NCI-H748 (cell line): ENCODE measurements around the gene PLP2.
"Not testable (repeated sequence)": the region's sequence is repeated elsewhere in the genome, so short reads cannot be mapped to it uniquely, and the experiment has no call there.

ENCODE experiments used
- DNase-seq: peaks from one replicate; lab custom pipeline; 2025; ENCODE audit not compliant: unreplicated experiment; lab: John Stamatoyannopoulos, UW

The PLP2 gene

DNA sequence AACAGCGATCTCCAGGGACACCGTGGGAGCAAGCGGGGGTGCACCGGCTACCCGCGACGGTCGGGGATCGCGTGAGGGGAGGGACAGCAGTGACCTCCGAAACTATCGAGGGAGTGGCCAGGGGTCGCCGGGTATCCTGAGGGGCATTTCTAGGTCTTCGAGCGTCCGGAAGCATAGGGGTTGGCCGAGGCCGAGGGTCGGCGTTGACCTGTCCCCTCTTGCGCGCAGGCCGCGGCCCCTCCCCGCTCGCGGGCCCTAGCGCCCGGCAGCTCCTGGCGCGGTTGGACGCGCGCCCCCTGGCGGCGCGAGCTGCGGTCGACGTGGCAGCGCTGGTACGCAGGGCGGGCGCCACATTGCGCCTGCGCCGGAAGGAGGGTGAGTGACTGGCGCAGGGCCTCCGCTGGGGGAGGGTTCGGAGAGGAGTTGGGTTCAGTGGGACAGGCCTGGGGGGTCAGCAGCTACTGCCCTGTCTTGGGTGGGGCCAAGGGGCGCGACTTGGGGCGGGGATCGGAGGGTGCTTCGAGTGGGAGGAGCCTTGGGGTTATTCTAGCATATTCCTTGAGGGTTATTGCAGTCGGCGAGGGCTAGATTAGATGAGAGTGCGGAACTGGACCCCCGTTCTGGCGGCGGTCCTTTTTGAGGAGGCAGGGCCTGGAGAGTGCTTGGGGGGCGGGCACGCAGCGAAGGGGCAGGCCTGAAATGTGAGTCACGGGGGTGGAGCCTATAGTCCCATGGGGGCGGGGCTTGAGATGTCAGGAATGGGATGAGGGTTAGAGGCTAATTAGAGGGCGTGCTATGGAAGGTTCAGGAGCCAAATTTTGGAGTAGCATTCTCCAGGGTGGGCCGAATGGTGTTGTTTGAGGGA is 7.9 kb upstream of the PLP2 start:
- peak; percentile 81 for DNase-seq

DNA sequence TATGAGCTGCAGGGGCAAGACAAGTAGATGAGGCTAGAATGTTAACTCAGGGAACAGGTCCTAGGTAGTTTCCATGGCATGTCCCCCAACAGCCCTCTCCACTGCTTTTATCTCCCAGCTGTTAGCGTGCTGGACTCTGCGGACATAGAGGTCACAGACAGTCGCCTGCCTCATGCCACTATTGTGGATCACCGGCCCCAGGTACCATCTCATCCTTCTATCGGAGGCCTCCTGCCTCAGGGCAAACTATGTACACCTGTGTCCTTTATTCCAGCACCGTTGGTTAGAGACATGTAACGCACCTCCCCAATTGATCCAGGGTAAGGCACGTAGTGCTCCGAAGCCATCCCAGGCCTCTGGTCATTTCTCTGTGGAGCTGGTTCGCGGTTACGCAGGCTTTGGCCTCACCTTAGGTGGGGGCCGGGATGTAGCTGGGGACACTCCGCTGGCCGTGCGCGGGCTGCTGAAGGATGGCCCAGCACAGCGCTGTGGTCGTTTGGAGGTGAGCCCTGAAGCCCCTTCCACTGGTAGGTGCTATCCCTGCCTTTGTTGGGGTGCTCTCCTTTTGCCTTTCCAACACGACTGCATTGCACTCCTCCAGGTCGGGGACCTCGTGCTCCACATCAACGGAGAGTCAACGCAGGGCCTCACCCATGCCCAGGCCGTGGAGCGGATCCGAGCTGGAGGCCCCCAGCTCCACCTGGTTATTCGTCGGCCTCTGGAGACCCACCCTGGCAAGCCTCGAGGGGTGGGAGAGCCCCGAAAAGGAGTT is 6.9 kb upstream of the PLP2 start:
- DNase-seq, result no peak

DNA sequence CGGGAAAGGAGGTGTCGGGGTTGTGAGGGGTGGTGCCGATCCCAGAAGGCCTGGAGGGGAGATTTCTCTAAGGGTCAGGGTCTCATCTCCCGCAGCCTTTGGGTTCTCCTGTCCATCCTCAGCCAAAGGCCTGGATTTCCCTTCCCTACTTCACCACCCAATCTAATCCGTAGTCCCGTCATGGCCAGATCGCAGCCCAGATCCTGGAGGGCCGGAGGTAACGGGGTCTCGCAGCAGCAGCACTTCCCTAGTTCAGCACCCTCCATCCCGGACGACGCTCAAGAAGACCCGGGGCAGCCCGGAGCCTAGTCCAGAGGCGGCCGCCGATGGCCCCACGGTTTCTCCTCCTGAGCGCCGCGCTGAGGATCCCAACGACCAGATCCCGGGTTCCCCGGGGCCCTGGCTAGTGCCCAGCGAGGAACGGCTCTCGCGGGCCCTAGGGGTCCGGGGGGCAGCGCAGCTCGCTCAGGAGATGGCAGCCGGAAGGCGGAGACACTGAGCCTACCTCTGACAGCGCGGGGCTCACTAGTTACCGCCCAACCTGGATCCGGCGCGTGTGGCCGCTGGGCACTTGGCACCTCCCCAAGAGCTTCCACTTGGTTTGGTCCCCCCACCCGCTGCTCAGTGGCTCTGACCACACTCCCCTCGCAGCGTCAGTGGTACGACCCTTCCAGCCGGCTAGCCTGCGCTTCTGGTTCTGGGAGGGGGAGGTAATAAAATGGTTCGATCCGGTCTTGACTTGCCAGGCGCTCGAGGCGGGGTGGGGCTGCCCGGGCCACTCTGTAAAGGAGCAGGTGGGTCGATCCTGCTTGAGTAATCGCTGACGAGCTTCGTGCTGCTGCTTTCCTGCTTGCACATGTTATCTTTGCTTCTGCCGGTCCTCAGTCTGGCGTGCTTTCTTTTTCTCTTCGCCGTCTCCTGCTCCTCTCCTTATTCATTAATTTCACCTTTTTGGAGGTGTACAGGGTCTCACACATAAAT is 5.5 kb upstream of the PLP2 start:
- peak; percentile 97 for DNase-seq

DNA sequence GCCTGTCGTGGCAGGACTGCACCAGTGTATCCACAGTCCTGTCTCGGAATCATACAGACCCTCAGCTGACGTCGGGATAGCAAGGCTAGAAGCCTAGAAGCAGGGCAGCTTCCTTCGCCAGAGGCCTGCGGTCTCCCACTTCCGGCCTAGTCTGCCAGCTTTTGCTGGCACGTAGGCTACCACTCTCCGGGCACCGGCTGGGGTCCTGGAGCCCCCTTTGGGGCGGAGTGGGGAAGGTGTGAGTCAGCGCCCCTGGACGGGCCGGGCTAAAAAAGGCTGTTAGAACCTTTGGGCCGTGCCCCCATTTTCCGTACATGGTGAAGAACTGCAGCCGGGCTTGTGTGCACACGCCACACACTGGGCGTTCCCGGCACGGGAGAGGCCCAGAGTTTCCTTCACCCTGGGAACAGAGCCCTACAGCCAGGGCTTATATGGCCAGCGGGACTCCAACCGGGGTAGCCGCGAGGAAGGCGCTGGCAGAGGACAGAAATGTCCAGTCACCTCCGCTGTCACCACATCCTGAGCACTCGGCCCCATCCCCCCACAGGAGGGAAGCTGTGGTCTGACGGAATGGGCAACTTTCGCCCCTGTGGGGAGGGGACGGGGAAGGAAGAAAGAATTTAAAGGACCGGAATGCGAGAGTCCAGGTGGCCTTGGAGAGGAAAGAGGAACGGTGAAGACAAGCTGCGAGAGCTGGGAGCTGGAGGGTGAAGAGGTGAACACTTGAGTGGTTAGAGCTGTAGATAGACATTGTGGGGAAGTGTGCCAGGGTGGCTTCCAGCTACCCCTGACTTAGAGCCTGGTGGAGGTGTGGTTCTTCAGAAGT is 4.6 kb upstream of the PLP2 start:
- peak; percentile 48 for DNase-seq

DNA sequence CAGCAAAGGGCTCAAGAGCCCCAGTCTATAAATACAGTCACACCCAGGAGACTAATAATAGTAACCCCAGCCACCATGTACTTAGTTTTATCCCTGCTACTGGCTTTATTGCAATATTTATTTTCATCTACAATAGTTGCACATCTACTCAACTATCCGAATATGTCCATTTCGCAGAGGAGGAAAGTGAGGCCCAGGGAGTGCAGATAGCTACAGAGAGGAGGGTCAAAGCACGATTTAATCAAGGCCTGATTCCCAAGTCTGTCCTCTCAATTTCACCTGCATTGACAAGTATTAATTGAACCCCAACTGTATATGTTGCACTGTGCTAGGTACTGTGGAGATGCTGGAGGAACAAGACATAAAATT is 4.0 kb upstream of the PLP2 start:
- DNase-seq, result no peak

DNA sequence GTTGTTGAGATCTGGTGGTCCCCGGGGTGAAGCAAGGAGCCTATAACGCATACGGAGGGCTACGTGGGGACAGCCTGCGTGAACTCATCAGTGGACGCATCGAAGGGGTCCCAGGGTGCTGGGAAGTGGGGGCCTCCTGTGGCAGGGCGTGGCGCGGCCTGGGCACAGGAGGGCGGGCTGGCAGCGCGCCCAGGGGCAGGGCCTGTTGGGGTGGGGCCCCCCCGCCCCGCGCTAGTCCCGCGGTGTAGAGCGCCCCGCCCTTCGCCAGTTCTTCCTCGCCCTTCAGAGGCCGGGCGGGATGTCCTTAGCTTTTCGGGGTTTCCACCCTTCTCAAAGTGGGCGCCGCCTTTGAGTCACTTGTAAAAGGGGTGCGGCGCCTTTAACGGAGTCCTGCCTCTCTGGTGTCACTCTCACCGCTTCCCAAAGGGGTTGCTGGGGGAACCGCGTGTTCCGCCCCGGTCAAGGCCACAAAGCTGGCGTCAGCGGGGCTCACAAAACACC is 632 bp downstream of the PLP2 start:
- peak; percentile 72 for DNase-seq

DNA sequence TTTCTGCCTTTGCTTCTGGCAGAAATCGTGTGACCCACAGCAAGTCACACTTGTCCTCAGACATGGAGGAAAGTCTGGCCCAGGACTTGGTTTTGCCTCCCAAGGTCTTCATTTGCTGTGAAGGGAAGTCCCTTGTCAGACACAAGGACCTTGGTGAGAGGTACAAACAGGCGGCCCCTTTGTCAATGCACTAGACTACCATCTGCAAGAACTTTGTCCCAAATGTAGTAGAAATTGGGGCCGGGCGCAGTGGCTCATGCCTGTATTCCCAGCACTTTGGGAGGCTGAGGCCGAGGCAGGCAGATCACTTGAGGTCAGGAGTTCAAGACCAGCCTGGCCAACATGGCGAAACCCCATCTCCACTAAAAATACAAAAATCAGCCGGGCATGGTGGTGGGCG is 1.8 kb downstream of the PLP2 start:
- DNase-seq, result not testable (repeated sequence)

DNA sequence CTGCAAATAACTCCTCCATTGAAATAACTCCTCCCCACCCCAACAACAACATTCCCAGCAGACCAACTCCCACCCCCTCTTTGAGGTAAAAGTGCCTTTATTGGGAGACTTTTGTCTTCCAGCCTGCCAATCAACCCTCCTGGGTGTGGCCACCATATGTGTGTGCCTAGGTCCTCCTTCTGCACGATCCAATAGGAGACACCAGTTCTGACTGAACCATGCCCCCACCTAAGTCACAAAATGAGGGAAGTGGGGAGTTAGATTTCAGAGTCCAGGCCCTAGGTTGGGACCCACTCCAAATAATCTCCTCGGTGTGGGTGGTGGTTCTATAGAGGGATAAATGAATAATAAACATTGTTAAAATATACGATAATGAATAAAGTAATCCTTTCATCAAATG is 3.0 kb downstream of the PLP2 start:
- DNase-seq, result no peak

DNA sequence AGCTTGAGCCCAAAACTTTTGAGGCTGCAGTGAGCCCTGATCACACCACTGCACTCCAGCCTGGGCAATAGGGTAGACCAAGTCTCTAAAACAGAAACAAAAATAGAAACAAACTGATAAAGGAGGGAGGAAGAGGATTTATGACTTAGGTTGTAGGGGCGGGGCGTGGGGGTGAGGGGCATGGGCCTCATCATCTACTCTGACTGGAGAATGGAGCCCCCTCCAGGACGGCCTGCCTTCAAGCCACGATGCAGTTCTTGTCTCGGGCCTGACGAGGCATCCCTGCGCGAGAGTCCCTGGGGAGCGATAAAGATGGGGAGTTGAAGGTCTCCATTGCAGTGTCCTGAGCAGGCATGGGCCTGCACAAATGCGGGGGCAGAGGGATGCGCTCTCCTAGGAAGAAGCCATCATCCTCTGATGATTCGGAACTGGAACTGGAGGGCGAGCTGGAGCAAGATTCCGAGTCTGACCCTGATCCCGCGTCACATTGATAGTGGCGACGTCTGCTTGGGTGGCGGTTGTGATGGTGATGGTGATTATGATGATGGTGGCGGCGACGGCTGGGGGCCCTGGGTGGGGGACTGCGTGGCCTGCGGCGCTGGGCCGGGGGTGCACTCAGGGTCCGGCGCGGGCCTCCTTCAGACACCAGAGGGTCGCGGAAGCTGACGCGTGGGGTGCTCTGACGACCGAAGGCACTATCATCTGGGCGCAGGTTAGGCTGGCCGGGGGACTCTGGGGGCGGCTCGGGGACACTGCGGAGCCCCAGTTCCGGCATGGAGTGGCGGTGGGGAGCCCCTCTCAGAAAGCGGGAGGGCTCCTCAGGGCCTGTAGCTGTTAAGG is 4.0 kb downstream of the PLP2 start:
- no peak for DNase-seq

DNA sequence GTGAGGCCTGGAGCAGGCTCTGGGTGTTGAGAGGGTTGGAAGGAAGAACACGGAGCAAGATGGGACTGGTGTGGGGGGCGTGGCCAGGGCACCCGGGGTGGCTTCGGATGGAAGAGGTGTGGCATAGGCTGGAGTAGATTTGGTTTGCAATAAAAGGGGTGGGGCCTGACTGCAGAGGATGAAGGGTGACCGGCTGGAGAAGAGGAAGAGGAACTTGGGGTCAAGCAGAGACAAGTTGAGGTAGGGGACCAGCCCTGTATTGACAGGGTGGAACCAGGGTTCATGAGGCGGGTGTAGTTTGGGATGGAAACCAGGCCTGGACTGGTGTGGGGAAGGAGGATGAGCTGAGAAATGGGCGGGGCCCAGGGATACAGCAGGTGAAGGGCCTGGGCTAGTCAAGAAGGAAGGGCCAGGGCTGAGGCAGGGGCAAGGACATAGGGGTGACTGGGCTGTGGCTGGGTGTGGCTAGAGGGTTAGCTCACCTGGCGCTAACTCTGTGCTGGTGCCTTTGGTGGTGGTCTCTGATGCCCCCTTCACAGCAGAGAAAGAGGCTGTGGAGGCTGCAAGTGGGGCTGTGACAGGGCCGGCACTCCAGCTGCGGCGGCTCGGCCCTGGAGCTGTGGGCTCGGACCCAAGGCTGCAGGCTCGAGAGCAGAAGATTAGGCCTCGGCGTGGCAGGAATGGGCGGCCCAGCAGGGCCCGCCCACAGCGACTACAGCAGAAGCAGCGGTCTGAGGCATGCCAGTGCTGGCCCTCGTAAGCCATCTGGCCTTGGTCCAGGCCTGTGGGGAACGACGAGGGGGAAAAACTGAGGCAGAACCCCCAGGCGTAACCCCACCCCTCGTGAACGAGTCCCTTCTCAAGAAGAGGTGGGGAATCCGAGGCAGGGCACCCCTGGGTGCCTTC is 5.0 kb downstream of the PLP2 start:
- DNase-seq, result no peak

DNA sequence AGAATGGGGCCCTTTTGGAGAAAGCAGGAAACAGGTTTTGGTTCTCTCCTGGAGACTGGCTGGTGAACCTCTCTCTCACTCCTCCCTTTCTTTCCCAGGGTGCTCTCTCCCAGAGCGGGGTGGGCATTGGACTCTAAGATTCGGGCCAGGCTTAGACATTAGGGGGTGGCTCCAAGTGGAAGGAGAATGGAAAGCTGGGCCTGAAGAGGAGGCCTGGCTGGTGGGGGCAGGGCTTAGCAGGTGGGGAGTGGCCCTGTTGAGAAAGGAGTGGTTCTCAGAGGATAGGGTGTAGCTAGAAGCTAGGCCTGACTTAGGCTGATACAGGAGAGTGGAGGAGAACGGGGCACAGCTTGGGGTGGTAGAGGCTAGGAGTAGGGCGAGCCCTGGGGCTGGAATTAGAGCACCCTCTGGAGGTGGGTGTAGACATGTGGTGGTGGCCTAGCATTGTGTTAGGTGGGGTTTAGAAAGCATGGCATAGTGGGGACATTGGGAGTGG is 5.7 kb downstream of the PLP2 start:
- DNase-seq, result no peak

DNA sequence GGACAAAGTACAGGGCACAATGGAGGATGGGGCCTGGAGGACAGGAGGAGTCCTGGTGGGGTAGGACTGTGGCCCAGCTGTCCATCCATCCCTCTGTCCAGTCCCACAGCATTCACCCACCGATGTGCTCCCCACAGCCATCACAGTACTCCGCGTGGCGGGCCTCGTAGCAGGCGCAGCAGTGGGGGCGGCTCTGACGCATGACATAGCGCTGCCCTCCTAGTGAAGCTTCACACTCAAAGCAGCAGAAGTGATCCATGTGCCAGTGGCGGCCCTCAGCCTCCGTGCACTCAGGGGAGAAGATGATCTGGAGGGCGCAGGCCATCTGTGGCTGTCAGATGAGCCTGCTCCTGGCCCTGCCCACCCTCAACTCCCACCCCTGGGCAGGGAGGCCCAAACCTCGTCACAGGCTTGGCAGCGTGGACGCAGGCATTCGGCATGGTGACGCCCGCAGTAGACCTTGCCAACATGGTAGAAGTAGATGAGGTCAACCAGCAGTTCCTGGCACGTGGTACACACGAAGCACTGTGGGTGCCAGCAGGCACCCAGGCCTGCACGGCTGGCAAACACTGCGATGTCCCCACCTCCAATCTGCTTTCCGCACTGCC is 6.3 kb downstream of the PLP2 start:
- DNase-seq, result no peak

DNA sequence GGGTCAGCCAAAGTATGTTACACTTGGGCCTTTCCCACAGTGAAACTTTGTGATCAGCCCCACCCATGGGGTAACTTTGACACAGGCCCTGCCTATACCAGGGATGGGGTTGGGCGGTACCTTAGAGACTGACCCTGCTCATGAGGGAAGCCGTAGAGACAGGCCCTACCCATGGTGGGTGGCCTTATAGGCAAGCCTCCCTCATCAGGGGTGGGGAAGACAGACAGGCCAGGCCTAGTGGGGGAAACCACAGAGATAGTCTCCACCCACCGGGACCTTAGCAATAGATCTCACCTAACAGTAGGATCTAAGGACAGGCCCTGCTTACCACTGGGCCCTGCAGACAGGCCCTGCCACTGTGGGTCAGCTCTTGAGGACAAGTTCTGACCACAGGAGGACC is 6.8 kb downstream of the PLP2 start:
- no peak for DNase-seq

DNA sequence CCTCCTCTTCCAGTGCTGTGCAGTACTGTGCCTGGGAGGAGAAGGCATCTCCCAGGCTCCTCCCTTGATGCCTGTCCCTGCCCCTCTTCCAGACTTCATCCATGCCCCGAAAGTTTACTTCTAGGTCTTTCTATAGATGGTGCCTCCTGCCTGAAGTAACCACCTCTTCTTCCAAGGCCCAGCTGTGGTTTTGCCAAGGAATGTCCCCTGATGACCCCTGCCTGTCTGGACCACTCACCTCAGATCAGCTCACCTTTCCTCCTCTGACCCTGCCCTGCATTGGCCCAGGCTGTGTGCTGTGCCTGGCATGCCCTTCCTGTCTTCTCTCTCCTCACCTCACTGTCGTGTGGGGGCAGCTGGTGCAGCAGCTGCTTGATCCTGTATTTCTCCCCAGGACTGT is 7.7 kb downstream of the PLP2 start:
- DNase-seq, result no peak

DNA sequence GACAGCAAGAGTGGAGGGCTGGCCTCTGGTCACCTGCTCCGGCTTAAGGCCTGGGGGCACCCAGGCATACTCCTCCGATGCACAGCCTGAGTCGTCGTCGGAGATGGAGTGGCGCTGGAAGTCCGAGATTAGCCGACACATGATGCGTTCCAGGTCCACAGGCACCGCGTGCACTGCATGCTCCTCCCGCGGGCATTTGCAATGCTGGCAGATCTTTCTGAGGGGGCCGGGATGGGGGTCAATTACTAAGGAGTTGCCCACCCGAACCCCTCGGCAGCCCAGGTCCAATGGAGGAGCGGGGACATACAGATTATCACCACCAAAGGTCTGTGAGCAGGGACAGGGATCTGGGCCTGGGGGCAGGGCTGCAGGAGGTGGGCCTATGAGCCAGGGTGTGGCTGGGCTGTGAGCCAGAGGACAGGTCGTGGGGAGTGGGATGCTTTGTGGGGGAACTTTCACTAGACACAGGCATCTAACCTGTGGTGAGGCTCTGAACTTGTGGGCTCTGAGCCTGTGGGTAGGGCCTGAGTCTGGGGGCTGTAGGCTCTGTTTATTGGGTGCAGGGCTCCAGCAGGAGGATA is 12.1 kb downstream of the PLP2 start:
- DNase-seq, result no peak

DNA sequence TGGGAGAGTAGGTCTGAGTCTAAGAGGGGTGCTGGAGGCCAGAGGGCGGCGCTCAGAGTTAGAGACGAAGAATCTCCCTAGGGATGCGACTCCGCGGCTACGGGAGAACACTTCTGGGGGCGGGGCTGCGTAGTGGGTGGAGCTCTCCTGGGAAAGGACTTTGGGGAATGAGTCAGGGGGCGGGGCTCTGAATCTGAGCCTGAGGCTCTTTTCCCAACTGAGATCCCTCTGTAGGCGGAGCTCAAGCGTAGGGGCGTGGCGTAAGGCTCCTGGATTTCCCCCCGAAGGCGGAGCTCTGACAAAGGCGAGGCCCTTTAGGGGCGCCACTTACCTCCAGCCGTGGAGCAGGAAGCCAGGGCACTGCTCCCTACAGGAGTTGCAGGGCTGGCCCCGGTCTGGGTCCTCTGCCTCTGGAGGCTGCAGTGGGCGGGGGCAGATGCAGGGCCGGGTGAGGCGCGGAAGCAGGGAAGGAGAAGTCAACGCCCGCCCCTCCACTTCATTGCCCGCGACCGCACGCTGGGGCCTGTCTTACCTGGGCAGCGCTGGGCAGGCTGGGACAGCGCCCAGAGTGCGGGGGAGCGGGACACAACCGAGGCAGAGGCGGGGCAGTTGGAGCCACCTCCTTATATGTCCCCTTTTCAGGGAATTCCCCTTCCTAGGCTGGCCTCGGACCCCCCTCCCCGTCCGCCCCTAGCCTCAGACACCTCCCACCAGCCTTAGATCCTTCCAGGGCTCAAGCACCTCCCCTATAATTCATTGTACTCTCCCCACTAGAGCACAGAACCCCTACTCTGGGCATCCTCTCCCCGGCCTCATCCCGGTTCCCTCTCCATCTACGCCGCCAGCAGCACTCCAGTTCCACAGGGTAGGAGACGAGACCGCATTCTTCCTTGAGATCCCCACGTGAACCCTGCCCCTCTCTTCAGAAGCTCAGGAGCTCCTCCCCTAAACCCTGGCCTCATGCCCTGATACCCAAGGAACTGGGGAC is 12.9 kb downstream of the PLP2 start:
- DNase-seq, result peak; percentile 95
